ENCODE results near the gene EFCAB6.

DNA sequence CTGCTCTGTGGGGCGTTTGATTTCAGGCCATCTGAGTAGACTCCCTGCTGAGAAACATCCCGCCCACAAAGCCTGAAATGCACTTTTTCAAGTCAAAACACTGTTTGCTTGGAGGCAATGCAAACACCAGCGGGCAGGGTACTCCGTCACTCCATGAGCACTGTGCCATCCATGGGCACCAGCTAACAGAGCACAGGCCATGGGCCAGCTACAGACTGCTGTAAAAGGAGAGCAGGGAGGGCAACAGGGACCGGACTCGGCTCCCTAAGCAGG, 16.6 kb upstream of the EFCAB6 start:
- TF ChIP-seq, protein P1, sequence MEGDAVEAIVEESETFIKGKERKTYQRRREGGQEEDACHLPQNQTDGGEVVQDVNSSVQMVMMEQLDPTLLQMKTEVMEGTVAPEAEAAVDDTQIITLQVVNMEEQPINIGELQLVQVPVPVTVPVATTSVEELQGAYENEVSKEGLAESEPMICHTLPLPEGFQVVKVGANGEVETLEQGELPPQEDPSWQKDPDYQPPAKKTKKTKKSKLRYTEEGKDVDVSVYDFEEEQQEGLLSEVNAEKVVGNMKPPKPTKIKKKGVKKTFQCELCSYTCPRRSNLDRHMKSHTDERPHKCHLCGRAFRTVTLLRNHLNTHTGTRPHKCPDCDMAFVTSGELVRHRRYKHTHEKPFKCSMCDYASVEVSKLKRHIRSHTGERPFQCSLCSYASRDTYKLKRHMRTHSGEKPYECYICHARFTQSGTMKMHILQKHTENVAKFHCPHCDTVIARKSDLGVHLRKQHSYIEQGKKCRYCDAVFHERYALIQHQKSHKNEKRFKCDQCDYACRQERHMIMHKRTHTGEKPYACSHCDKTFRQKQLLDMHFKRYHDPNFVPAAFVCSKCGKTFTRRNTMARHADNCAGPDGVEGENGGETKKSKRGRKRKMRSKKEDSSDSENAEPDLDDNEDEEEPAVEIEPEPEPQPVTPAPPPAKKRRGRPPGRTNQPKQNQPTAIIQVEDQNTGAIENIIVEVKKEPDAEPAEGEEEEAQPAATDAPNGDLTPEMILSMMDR (IDR thresholded peaks at IDR 0.05) = no peak
- TF ChIP-seq POLR2AphosphoS5 (IDR thresholded peaks at IDR 0.05; ENCODE audit: low read depth, low read length) (no peak), SIN3A (IDR thresholded peaks at IDR 0.05; ENCODE audit: borderline replicate concordance, insufficient read depth, low read depth, low read length) (no peak)
